Activated CD4-positive, alpha-beta T cell treated with anti-CD3 and anti-CD28 coated beads, Interleukin-2, amount 50 U/mL, for 48 hours (primary cell): ENCODE data around the gene EXOC6B.

Experiments
- DNase-seq, 2 experiments: peaks; one replicate each; pipeline ENCODE4 v3.0.0-alpha.2; 2020

Gene EXOC6B

GRCh38 chr2:72129681-72130340 is 696.0 kb downstream of the EXOC6B start:
- DNase-seq = no peak

GRCh38 chr2:72128843-72129227 is 697.0 kb downstream of the EXOC6B start:
- DNase-seq = no peak

- DNase-seq = no peak
Observed at GRCh38 chr2:72128059-72128842, 697.6 kb downstream of the EXOC6B start.

GRCh38 chr2:72127401-72128058 is 698.3 kb downstream of the EXOC6B start:
- DNase-seq = no peak

- no peak for DNase-seq
Observed at GRCh38 chr2:72126186-72127100, 699.4 kb downstream of the EXOC6B start.
